NT2/D1 (cell line): ENCODE results near the gene AEBP2.

Source experiments
- DNase-seq: peaks from one replicate; pipeline ENCODE4 v3.0.0-alpha.2; 2011; ENCODE audit warnings: low read depth, low spot score
- H3K27me3 ChIP-seq: 2 replicates; pipeline ENCODE4 v1.6.0; 2011; ENCODE audit warnings: mild to moderate bottlenecking; ENCODE audit not compliant: insufficient read length, insufficient read depth
- H3K36me3 ChIP-seq: 2 replicates; pipeline ENCODE4 v1.6.1; 2011; ENCODE audit warnings: mild to moderate bottlenecking, low read length, mixed read lengths; ENCODE audit not compliant: insufficient read depth, insufficient read length
- H3K4me1 ChIP-seq: 2 replicates; pipeline ENCODE4 v1.5.1; 2011; ENCODE audit not compliant: insufficient read depth, insufficient read length
- H3K4me3 ChIP-seq: 2 replicates; pipeline ENCODE4 v1.5.1; 2011; ENCODE audit warnings: low read depth; ENCODE audit not compliant: insufficient read length
- H3K9ac ChIP-seq: 2 replicates; pipeline ENCODE4 v1.6.0; 2011; ENCODE audit warnings: low read depth; ENCODE audit not compliant: insufficient read length
- H3K9me3 ChIP-seq: 2 replicates; pipeline ENCODE4 v1.5.1; 2011; ENCODE audit warnings: mild to moderate bottlenecking, low read length; ENCODE audit not compliant: insufficient read depth
- SUZ12 ChIP-seq: IDR thresholded peaks from 2 replicates; pipeline ENCODE4 v1.6.1; 2011; ENCODE audit not compliant: insufficient read length, insufficient read depth; ENCODE audit errors: extremely low read depth
- YY1 ChIP-seq: IDR thresholded peaks from 2 replicates; pipeline ENCODE4 v1.6.1; 2011; ENCODE audit not compliant: insufficient read length, insufficient read depth
- ZNF274 ChIP-seq: IDR thresholded peaks from 2 replicates; pipeline ENCODE4 v1.6.1; 2011; ENCODE audit warnings: mild to moderate bottlenecking, low read depth, low read length

Gene AEBP2

GRCh38 chr12:19491863-19492262 is 52.6 kb downstream of the AEBP2 start:
- Histone ChIP-seq H3K4me3 (no peak overlapping the region), H3K4me1 (no peaks in the 10 kb centered on the region), H3K27me3 (no peaks in the 10 kb centered on the region), H3K9me3 (no peaks in the 10 kb centered on the region), H3K36me3 (peaks cover 37% of the 10 kb centered on the region), H3K9ac (no peak overlapping the region)
- no peak for DNase-seq
- TF ChIP-seq SUZ12 (no peak), YY1 (no peak), ZNF274 (no peak)

GRCh38 chr12:19496219-19496878 is 57.1 kb downstream of the AEBP2 start:
- peaks cover 66% of the 10 kb centered on the region for H3K36me3 ChIP-seq
- TF ChIP-seq SUZ12 (no peak), YY1 (no peak), ZNF274 (no peak)
- no peak overlapping the region for H3K4me3 ChIP-seq
- DNase-seq = peak; percentile 59
- no peaks in the 10 kb centered on the region for H3K4me1 ChIP-seq
- H3K27me3 ChIP-seq = no peaks in the 10 kb centered on the region
- H3K9ac ChIP-seq = no peak overlapping the region
- H3K9me3 ChIP-seq = no peaks in the 10 kb centered on the region

GRCh38 chr12:19498099-19498498 is 58.8 kb downstream of the AEBP2 start:
- DNase-seq = no peak
- Histone ChIP-seq H3K36me3 (peaks cover 73% of the 10 kb centered on the region), H3K9ac (no peak overlapping the region), H3K4me1 (no peaks in the 10 kb centered on the region), H3K27me3 (no peaks in the 10 kb centered on the region), H3K4me3 (no peak overlapping the region), H3K9me3 (no peaks in the 10 kb centered on the region)
- TF ChIP-seq ZNF274 (no peak), SUZ12 (no peak), YY1 (no peak)

- Histone ChIP-seq H3K9me3 (no peaks in the 10 kb centered on the region), H3K4me1 (no peaks in the 10 kb centered on the region), H3K9ac (no peak overlapping the region), H3K4me3 (no peak overlapping the region), H3K27me3 (no peaks in the 10 kb centered on the region), H3K36me3 (peaks cover 71% of the 10 kb centered on the region)
- DNase-seq = no peak
- TF ChIP-seq YY1 = no peak
- TF ChIP-seq ZNF274 = no peak
- TF ChIP-seq SUZ12 = no peak
Measured at GRCh38 chr12:19499030-19499429, 59.7 kb downstream of the AEBP2 start.

DNA sequence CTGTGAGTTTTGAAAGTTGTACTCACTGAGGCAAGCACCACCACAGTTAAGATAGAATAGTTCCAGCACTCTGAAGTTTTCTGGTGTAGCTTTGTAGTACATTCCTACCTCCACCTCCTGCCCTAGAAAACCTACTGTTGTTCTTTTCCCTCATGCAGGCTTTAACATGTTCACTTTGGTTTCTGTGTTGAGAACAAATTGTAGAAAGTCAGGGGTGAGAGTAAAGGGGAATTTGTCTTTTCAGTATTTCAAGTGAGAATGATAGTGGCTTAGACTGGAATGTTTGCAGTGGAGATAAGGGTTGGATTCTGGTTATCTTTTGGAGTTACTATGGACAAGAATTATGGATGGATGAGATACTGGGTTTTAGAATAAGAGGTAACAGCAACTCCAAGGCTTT is 67.2 kb downstream of the AEBP2 start:
- no peaks in the 10 kb centered on the region for H3K27me3 ChIP-seq
- H3K4me1 ChIP-seq = no peaks in the 10 kb centered on the region
- no peak for DNase-seq
- TF ChIP-seq SUZ12 (no peak), ZNF274 (no peak), YY1 (no peak)
- H3K9me3 ChIP-seq = no peaks in the 10 kb centered on the region
- H3K4me3 ChIP-seq = no peak overlapping the region
- no peak overlapping the region for H3K9ac ChIP-seq
- peaks cover 62% of the 10 kb centered on the region for H3K36me3 ChIP-seq

DNA sequence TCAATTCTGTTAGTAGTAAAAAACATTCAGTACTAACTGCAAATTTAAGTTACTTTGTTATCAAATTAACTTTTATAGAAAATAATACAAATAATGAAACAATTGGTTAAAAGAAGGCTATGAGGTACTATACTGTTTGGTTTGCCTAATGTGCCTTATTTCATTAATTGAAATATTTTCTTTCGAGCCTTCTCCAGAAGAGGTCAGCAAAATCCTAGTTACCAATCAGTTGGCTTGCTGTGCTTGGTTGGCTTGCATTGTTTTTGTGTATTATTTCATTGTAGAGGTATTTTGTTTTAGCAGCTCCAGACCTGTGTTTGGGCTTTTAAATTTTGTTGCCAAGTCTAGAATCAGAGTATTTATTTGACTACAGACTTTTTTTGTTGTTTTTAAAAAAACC is 68.5 kb downstream of the AEBP2 start:
- no peak overlapping the region for H3K9ac ChIP-seq
- no peaks in the 10 kb centered on the region for H3K27me3 ChIP-seq
- H3K36me3 ChIP-seq = peaks cover 68% of the 10 kb centered on the region
- no peak overlapping the region for H3K4me3 ChIP-seq
- no peak for DNase-seq
- no peaks in the 10 kb centered on the region for H3K9me3 ChIP-seq
- no peak for TF ChIP-seq YY1
- no peak for TF ChIP-seq ZNF274
- TF ChIP-seq SUZ12 = no peak
- H3K4me1 ChIP-seq = no peaks in the 10 kb centered on the region

- H3K36me3 ChIP-seq = peaks cover 68% of the 10 kb centered on the region
- H3K9me3 ChIP-seq = no peaks in the 10 kb centered on the region
- no peak overlapping the region for H3K9ac ChIP-seq
- DNase-seq = no peak
- H3K4me1 ChIP-seq = no peaks in the 10 kb centered on the region
- TF ChIP-seq YY1 = no peak
- no peak for TF ChIP-seq SUZ12
- TF ChIP-seq ZNF274 = no peak
- H3K4me3 ChIP-seq = no peak overlapping the region
- no peaks in the 10 kb centered on the region for H3K27me3 ChIP-seq
Measured at GRCh38 chr12:19510461-19510860, 71.2 kb downstream of the AEBP2 start.

GRCh38 chr12:19515179-19515578 is 75.9 kb downstream of the AEBP2 start:
- TF ChIP-seq YY1 (no peak), ZNF274 (no peak), SUZ12 (no peak)
- H3K27me3 ChIP-seq = no peaks in the 10 kb centered on the region
- H3K4me3 ChIP-seq = no peak overlapping the region
- no peak overlapping the region for H3K9ac ChIP-seq
- no peaks in the 10 kb centered on the region for H3K9me3 ChIP-seq
- H3K36me3 ChIP-seq = peaks cover 69% of the 10 kb centered on the region
- DNase-seq = no peak
- no peaks in the 10 kb centered on the region for H3K4me1 ChIP-seq
